ENCODE measurements around the gene LRCOL1.

The LRCOL1 gene

GRCh38 chr12:132561427-132562156, 48.8 kb downstream of the LRCOL1 start:
- no peak for DNase-seq

GRCh38 chr12:132560614-132561426, 49.6 kb downstream of the LRCOL1 start:
- DNase-seq = peak; percentile 70

GRCh38 chr12:132560364-132560613, 50.1 kb downstream of the LRCOL1 start:
- no peak for DNase-seq

GRCh38 chr12:132559652-132560363, 50.6 kb downstream of the LRCOL1 start:
- peak; percentile 27 for DNase-seq

GRCh38 chr12:132558861-132559623, 51.3 kb downstream of the LRCOL1 start:
- no peak for DNase-seq

GRCh38 chr12:132558042-132558856, 52.1 kb downstream of the LRCOL1 start:
- DNase-seq = no peak

- DNase-seq = no peak
Observed at GRCh38 chr12:132557291-132558015, 52.9 kb downstream of the LRCOL1 start.

GRCh38 chr12:132556801-132557200, 53.6 kb downstream of the LRCOL1 start:
- no peak for DNase-seq

- DNase-seq = no peak
Observed at GRCh38 chr12:132556216-132556615, 54.2 kb downstream of the LRCOL1 start.

GRCh38 chr12:132555686-132556085, 54.7 kb downstream of the LRCOL1 start:
- no peak for DNase-seq

- DNase-seq = no peak
Observed at GRCh38 chr12:132554845-132555630, 55.3 kb downstream of the LRCOL1 start.

Data from stimulated activated naive CD4-positive, alpha-beta T cell treated with Interleukin-2 at 50 U/mL for 16 hours (primary cell).